A549 (cell line): ENCODE data around the gene FBLN1.

Experiments
- CEBPB ChIP-seq, 2 experiments: fragments of >200 bp in 1 of 2; sonication (Bioruptor Twin) in 1 of 2; formaldehyde crosslinking in 1 of 2; IDR thresholded peaks; 2 replicates each; pipeline ENCODE4 v1.6.1; 2012 to 2016
- HOXA7 ChIP-seq: fragments of 250-450 bp; sonication (Bioruptor Pico); IDR thresholded peaks from 2 replicates; pipeline ENCODE4 v1.5.0; 2020; ENCODE audit warnings: mild to moderate bottlenecking, moderate library complexity
- NFE2L2 ChIP-seq: fragments of 150-350 bp; conservative IDR thresholded peaks from 2 replicates; pipeline ENCODE4 v1.6.1; 2014; ENCODE audit warnings: low read length
- POLR2A ChIP-seq: IDR thresholded peaks from 2 replicates; pipeline ENCODE4 v1.6.1; 2012; ENCODE audit warnings: mild to moderate bottlenecking, low read length
- RCOR1 ChIP-seq: fragments of 150-350 bp; IDR thresholded peaks from 2 replicates; pipeline ENCODE4 v1.6.1; 2014; ENCODE audit warnings: antibody characterized with exemption, low read length, low read depth
- TP53 ChIP-seq: fragments of 250-450 bp; sonication (Bioruptor Pico); IDR thresholded peaks from 2 replicates; pipeline ENCODE4 v1.5.0; 2021; ENCODE audit warnings: mild to moderate bottlenecking, moderate library complexity
- ZSCAN20 ChIP-seq: fragments of 250-450 bp; sonication (Bioruptor Pico); IDR thresholded peaks from 2 replicates; pipeline ENCODE4 v1.8.0; 2022; ENCODE audit warnings: mild to moderate bottlenecking, moderate library complexity
- TF ChIP-seq, protein P1 (sequence below): IDR thresholded peaks from 2 replicates; pipeline ENCODE4 v1.6.1; 2012; ENCODE audit warnings: low read depth, borderline replicate concordance
- TF ChIP-seq, protein P2 (sequence below): fragments of 200-600 bp; sonication (generic); IDR thresholded peaks from 2 replicates; pipeline ENCODE4 v1.6.1; 2016; ENCODE audit warnings: antibody characterized with exemption, mild to moderate bottlenecking, moderate library complexity
- TF ChIP-seq, protein P3 (sequence below): IDR thresholded peaks from 2 replicates; pipeline ENCODE4 v1.6.1; 2012
- TF ChIP-seq, protein P4 (sequence below): IDR thresholded peaks from 2 replicates; pipeline ENCODE4 v1.6.1; 2012

DNA sequence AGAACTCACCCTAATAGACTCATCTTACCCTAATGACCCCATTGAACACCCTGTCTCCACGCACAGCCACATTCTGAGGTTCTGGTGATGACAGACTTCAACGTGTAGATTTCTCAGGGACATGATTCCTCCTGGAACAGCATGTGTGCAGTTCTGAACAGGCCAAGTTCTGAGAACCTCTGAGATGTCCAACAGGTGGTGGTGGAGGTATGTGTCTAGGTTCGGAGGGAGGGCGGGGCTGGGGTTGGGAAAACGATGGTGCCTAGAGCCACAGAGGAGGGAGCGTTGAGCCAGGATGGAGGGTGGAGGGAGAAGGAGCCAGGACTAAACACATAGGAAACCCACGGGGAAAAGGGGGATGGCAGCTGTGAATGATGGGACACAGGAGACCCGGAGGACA, 43.4 kb upstream of the FBLN1 start:
- TF ChIP-seq, protein P1, sequence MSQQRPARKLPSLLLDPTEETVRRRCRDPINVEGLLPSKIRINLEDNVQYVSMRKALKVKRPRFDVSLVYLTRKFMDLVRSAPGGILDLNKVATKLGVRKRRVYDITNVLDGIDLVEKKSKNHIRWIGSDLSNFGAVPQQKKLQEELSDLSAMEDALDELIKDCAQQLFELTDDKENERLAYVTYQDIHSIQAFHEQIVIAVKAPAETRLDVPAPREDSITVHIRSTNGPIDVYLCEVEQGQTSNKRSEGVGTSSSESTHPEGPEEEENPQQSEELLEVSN, result no peak
- TF ChIP-seq NFE2L2, result no peak
- no peak for TF ChIP-seq RCOR1
- TF ChIP-seq TP53 (CRISPR knock-in tag), result no peak
- TF ChIP-seq, protein P2, sequence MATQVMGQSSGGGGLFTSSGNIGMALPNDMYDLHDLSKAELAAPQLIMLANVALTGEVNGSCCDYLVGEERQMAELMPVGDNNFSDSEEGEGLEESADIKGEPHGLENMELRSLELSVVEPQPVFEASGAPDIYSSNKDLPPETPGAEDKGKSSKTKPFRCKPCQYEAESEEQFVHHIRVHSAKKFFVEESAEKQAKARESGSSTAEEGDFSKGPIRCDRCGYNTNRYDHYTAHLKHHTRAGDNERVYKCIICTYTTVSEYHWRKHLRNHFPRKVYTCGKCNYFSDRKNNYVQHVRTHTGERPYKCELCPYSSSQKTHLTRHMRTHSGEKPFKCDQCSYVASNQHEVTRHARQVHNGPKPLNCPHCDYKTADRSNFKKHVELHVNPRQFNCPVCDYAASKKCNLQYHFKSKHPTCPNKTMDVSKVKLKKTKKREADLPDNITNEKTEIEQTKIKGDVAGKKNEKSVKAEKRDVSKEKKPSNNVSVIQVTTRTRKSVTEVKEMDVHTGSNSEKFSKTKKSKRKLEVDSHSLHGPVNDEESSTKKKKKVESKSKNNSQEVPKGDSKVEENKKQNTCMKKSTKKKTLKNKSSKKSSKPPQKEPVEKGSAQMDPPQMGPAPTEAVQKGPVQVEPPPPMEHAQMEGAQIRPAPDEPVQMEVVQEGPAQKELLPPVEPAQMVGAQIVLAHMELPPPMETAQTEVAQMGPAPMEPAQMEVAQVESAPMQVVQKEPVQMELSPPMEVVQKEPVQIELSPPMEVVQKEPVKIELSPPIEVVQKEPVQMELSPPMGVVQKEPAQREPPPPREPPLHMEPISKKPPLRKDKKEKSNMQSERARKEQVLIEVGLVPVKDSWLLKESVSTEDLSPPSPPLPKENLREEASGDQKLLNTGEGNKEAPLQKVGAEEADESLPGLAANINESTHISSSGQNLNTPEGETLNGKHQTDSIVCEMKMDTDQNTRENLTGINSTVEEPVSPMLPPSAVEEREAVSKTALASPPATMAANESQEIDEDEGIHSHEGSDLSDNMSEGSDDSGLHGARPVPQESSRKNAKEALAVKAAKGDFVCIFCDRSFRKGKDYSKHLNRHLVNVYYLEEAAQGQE, result no peak
- TF ChIP-seq HOXA7 (CRISPR knock-in tag), result no peak
- TF ChIP-seq POLR2A, result no peak
- TF ChIP-seq, protein P3, sequence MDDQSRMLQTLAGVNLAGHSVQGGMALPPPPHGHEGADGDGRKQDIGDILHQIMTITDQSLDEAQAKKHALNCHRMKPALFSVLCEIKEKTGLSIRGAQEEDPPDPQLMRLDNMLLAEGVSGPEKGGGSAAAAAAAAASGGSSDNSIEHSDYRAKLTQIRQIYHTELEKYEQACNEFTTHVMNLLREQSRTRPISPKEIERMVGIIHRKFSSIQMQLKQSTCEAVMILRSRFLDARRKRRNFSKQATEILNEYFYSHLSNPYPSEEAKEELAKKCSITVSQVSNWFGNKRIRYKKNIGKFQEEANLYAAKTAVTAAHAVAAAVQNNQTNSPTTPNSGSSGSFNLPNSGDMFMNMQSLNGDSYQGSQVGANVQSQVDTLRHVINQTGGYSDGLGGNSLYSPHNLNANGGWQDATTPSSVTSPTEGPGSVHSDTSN, result no peak
- TF ChIP-seq, protein P4, sequence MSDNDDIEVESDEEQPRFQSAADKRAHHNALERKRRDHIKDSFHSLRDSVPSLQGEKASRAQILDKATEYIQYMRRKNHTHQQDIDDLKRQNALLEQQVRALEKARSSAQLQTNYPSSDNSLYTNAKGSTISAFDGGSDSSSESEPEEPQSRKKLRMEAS, result no peak
- TF ChIP-seq ZSCAN20 (CRISPR knock-in tag), result no peak
- no peak for TF ChIP-seq CEBPB (IDR thresholded peaks at IDR 0.05)
